HepG2 (cell line): Measurements from ENCODE around the gene TTC16. TPM values are rescaled to one million over a fixed set of nuclear protein-coding genes. Genes with fewer than 3 reads are reported as not detected.

ENCODE experiments used
- ATAC-seq: fragments of 200-7000 bp; cut with Tn5 transposase; 3 replicates; pipeline ENCODE4 v1.9.1; 2020; ENCODE audit warnings: mild to moderate bottlenecking, moderate library complexity
- BruUV-seq: library from RNA; stranded (reverse); fragments of 400-500 nt; replicated peaks from 2 replicates; lab custom pipeline; 2021; lab: Mats Ljungman, UMichigan
- CTCF ChIA-PET: fragments of 300-600 bp; formaldehyde crosslinking; extraction: SDS; loops from one replicate; lab custom pipeline; 2021; ENCODE audit warnings: low total read pairs, inconsistent platforms, low intra/inter-chr PET ratio; lab: Yijun Ruan, JAX
- POLR2A ChIA-PET: fragments of 350-600 bp; sonication (Branson Sonifier 250); formaldehyde crosslinking; loops from one replicate; lab custom pipeline; 2020; ENCODE audit warnings: antibody characterized with exemption, inconsistent platforms; lab: Yijun Ruan, JAX
- DNase-seq: peaks from one replicate; pipeline ENCODE4 v3.0.0-alpha.2; 2015; ENCODE audit warnings: low spot score
- FAIRE-seq: peaks from 3 replicates; lab custom pipeline; 2011; peaks lifted over from hg19 to GRCh38; lab: Jason Lieb, UNC
- H2AFZ ChIP-seq: one replicate; pipeline ENCODE4 v1.6.1; 2011; ENCODE audit warnings: low read length, inconsistent platforms
- H3K27ac ChIP-seq: fragments of 300-600 bp; 3 replicates; pipeline ENCODE4 v1.8.0; 2011; ENCODE audit warnings: mixed run types, mild to moderate bottlenecking, mixed read lengths, low read length, inconsistent platforms; ENCODE audit not compliant: insufficient read depth; ENCODE audit errors: extremely low read length
- H3K27me3 ChIP-seq, 2 experiments: fragments of 200-600 bp in 1 of 2; 2 replicates in 1 of 2; 3 replicates in 1 of 2; pipeline versions ENCODE4 v1.6.0 to v1.8.0; 2011; ENCODE audit warnings: low read length in 2 of 2, mild to moderate bottlenecking in 2 of 2, moderate library complexity in 2 of 2, inconsistent platforms in 1 of 2; ENCODE audit not compliant: insufficient read depth in 2 of 2, control insufficient read depth in 1 of 2
- H3K36me3 ChIP-seq, 2 experiments: fragments of 200-600 bp in 1 of 2; replicated peaks in 1 of 2; 2 replicates in 1 of 2; 3 replicates in 1 of 2; pipeline versions ENCODE4 v1.5.1 to v1.8.0; 2011; ENCODE audit warnings: low read length in 2 of 2, inconsistent platforms in 1 of 2; ENCODE audit not compliant: insufficient read depth in 2 of 2, control insufficient read depth in 1 of 2
- H3K4me1 ChIP-seq: 2 replicates; pipeline ENCODE4 v1.5.1; 2012; ENCODE audit warnings: low read length, inconsistent platforms; ENCODE audit not compliant: insufficient read depth
- H3K4me2 ChIP-seq: 2 replicates; pipeline ENCODE4 v1.6.0; 2011; ENCODE audit warnings: low read depth, low read length, inconsistent platforms
- H3K4me3 ChIP-seq, 3 experiments: fragments of 200-600 bp in 1 of 3; sonication (generic), shearing (Covaris generic) in 1 of 3; replicated peaks in 1 of 3; 2 replicates each; pipeline ENCODE4 v1.5.1; 2011 to 2016; ENCODE audit warnings: low read length in 3 of 3, inconsistent platforms in 2 of 3, low read depth in 2 of 3, mild to moderate bottlenecking in 2 of 3, control low read depth in 1 of 3, mixed read lengths in 1 of 3; ENCODE audit not compliant: insufficient read depth in 1 of 3
- H3K79me2 ChIP-seq: one replicate; pipeline ENCODE4 v1.6.1; 2011; ENCODE audit warnings: low read length, inconsistent platforms; ENCODE audit not compliant: insufficient read depth
- H3K9ac ChIP-seq: 2 replicates; pipeline ENCODE4 v1.6.0; 2011; ENCODE audit warnings: mild to moderate bottlenecking, low read depth, low read length, inconsistent platforms; ENCODE audit not compliant: insufficient read depth
- H3K9me3 ChIP-seq: 2 replicates; pipeline ENCODE4 v1.5.1; 2012; ENCODE audit warnings: mild to moderate bottlenecking, low read length
- H4K20me1 ChIP-seq: 2 replicates; pipeline ENCODE4 v1.6.0; 2011; ENCODE audit warnings: inconsistent platforms, mild to moderate bottlenecking, low read length, moderate library complexity; ENCODE audit not compliant: insufficient read depth
- KLF16 ChIP-seq, 2 experiments: sonication (generic) in 1 of 2; formaldehyde crosslinking in 1 of 2; IDR thresholded peaks; 2 replicates each; pipeline versions ENCODE4 v1.6.1 to v1.8.0; 2016 to 2023; ENCODE audit warnings: missing genetic modification reagents in 2 of 2, missing compliant biosample characterization in 1 of 2
- MIER2 ChIP-seq: IDR thresholded peaks from 2 replicates; pipeline ENCODE4 v1.6.1; 2016; ENCODE audit warnings: missing biosample characterization, missing genetic modification reagents
- NFKBIZ ChIP-seq: IDR thresholded peaks from 2 replicates; pipeline ENCODE4 v1.6.1; 2018; ENCODE audit warnings: missing genetic modification reagents, missing compliant biosample characterization
- PITX1 ChIP-seq: sonication (generic); formaldehyde crosslinking; IDR thresholded peaks from 2 replicates; pipeline ENCODE4 v1.5.1; 2020; ENCODE audit warnings: mild to moderate bottlenecking, missing genetic modification reagents
- RARA ChIP-seq: IDR thresholded peaks from 2 replicates; pipeline ENCODE4 v1.6.1; 2016; ENCODE audit warnings: missing genetic modification reagents, missing compliant biosample characterization
- SETDB1 ChIP-seq: sonication (generic); formaldehyde crosslinking; IDR thresholded peaks from 2 replicates; pipeline ENCODE4 v1.5.1; 2020; ENCODE audit warnings: missing genetic modification reagents, mild to moderate bottlenecking, borderline replicate concordance
- ZFP90 ChIP-seq: sonication (generic); formaldehyde crosslinking; IDR thresholded peaks from 2 replicates; pipeline ENCODE4 v1.8.0; 2022; ENCODE audit warnings: missing genetic modification reagents, mild to moderate bottlenecking, inconsistent platforms, borderline replicate concordance
- ZNF142 ChIP-seq: sonication (generic); formaldehyde crosslinking; IDR thresholded peaks from 2 replicates; pipeline ENCODE4 v1.4.0; 2020; ENCODE audit warnings: missing genetic modification reagents
- ZNF232 ChIP-seq: sonication (generic); formaldehyde crosslinking; IDR thresholded peaks from 2 replicates; pipeline ENCODE4 v1.4.0; 2020; ENCODE audit warnings: missing genetic modification reagents, borderline replicate concordance
- WGBS: methylation state at CpG from one replicate; pipeline ENCODE4 v1.1.6; 2017; ENCODE audit warnings: low lambda C conversion rate; 5-methylcytosine and 5-hydroxymethylcytosine counted together
- in situ Hi-C: cut with HindIII; loops from 2 replicates; pipeline ENCODE4 v1.10.0; 2017; ENCODE audit warnings: low pct_unique_long_range_greater_than_20kb; ENCODE audit not compliant: extremely low pct_ligation_motif_present
- intact Hi-C: fragments of 100-400 bp; cut with micrococcal nuclease; formaldehyde crosslinking; loops from one replicate; pipeline ENCODE4 v1.10.0; 2022; ENCODE audit not compliant: unreplicated experiment
- polyA plus RNA-seq, 8 experiments: library from polyadenylated mRNA; depleted of rRNA in 3 of 8; stranded (reverse) in 7 of 8; unstranded in 1 of 8; fragments of >200 nt; fragmentation: Illumina TruSeq in 4 of 8; extraction: Trizol in 4 of 8; gene quantifications; 2 replicates each; pipeline versions ENCODE4 v1.2.1 to v1.2.3, GENCODE V29; 2011 to 2016; ENCODE audit warnings: low read depth in 4 of 8, missing spikeins in 1 of 8, mixed read lengths in 1 of 8; ENCODE audit not compliant: insufficient read depth in 1 of 8
- total RNA-seq, 5 experiments: library from RNA; depleted of rRNA; stranded (reverse); fragments of >200 nt; fragmentation: Illumina TruSeq; extraction: Trizol; gene quantifications; 2 replicates each; pipeline ENCODE4 v1.2.3, GENCODE V29; 2016; ENCODE audit warnings: low read depth in 1 of 5
- TF ChIP-seq, protein P1 (sequence below): sonication (generic); formaldehyde crosslinking; IDR thresholded peaks from 2 replicates; pipeline ENCODE4 v1.8.1; 2023; ENCODE audit warnings: missing genetic modification reagents, inconsistent platforms, borderline replicate concordance

The TTC16 gene
- total and polyA plus RNA-seq, 2 of the 13 experiments (the other 11 are each of a cell fraction or from before 2014, with no cell fraction given) = not detected

DNA sequence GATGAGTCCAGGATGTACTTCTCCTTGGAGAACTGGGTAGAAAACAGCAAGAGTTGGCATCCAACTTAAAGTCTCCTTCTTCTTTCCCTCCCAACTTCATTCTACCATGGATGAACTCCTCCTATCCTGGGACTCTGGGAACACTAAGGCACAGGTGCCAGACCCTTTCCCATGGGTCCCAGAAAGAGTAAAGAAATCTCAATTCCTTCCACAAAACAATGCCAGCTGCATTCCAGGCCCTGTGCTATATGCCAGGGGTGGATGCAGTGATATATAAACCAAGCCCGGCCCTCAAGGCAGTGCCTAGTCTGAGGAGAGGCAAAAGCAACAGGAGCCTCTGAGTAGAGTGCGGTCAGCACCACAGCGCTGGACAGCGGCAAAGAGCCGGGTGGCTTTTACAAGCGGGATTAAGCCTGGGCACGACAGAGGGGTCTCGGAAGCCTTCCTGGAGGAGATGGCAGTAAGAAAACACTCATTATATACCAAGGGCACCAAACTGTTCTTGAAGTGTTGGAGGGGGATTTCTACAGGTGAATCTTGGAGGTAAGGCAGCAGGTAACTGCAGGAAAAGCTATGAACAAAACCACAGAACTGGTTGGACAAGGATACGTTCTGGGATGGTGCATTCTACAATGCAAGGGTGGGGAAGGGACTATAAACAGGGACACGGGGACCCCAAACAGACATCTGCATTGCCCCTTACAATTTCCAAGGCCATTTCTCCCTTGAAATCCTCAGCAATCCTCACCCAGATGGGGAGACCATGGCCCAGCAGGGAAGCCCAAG lies 35.6 kb downstream of the TTC16 start:
- H3K27me3 ChIP-seq = peaks cover 3 to 56% of the 10 kb centered on the region in 2 experiments; a peak in 3 of 5 replicates
- no peak overlapping the region for H3K4me2 ChIP-seq
- BruUV-seq = no TSS peak
- H3K27ac ChIP-seq = no peak overlapping the region
- 4% methylated on average over 10 of the region's 10 CpGs for WGBS
- peak; percentile 52; the same call in 2 of the 3 replicates for ATAC-seq
- no peak overlapping the region for H3K9ac ChIP-seq
- no peak for FAIRE-seq
- H2AFZ ChIP-seq = no peak overlapping the region
- no peaks in the 10 kb centered on the region for H4K20me1 ChIP-seq
- in situ Hi-C loops (no loop called here), intact Hi-C loops (no loop called here)
- ChIA-PET POLR2A (no interaction called here), CTCF (no interaction called here)
- no peak for DNase-seq
- H3K79me2 ChIP-seq = no peaks in the 10 kb centered on the region
- no peak overlapping the region for H3K4me3 ChIP-seq
- H3K9me3 ChIP-seq = no peaks in the 10 kb centered on the region
- no peaks in the 10 kb centered on the region for H3K4me1 ChIP-seq
- H3K36me3 ChIP-seq = no peaks in the 10 kb centered on the region
- TF ChIP-seq ZNF232 (CRISPR knock-in tag) (peak; percentile 72; the same call in 1 of the 2 replicates), ZFP90 (CRISPR knock-in tag) (peak; percentile 40; the same call in 1 of the 2 replicates), KLF16 (CRISPR knock-in tag; IDR thresholded peaks at IDR 0.05) (0 out of 4 replicates have a peak, but pooled peaks of 1 of the 2 experiments have one; percentile 24), SETDB1 (CRISPR knock-in tag) (no peak), ZNF142 (CRISPR knock-in tag) (0 out of 2 replicates have a peak, but pooled peaks have one; percentile 39), NFKBIZ (CRISPR knock-in tag) (0 out of 2 replicates have a peak, but pooled peaks have one; percentile 51), RARA (CRISPR knock-in tag) (0 out of 2 replicates have a peak, but pooled peaks have one; percentile 25), MIER2 (CRISPR knock-in tag) (peak; percentile 96), PITX1 (CRISPR knock-in tag) (0 out of 2 replicates have a peak, but pooled peaks have one; percentile 36)
- TF ChIP-seq, protein P1, sequence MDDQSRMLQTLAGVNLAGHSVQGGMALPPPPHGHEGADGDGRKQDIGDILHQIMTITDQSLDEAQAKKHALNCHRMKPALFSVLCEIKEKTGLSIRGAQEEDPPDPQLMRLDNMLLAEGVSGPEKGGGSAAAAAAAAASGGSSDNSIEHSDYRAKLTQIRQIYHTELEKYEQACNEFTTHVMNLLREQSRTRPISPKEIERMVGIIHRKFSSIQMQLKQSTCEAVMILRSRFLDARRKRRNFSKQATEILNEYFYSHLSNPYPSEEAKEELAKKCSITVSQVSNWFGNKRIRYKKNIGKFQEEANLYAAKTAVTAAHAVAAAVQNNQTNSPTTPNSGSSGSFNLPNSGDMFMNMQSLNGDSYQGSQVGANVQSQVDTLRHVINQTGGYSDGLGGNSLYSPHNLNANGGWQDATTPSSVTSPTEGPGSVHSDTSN (CRISPR knock-in tag) = 0 out of 2 replicates have a peak, but pooled peaks have one; percentile 27
